IMR-90 (cell line): ENCODE results near the gene EDIL3. TPM values are rescaled to one million over a fixed set of nuclear protein-coding genes. Genes with fewer than 3 reads are reported as not detected.
A peak's percentile ranks its signal among the peaks of the same experiment; 100 is the strongest.

Experiments used
- ATAC-seq: fragments of 200-7000 bp; cut with Tn5 transposase; 2 replicates; pipeline ENCODE4 v1.9.1; 2020; ENCODE audit warnings: low read depth, mild to moderate bottlenecking, moderate library complexity
- BruUV-seq: library from RNA; stranded (reverse); fragments of 400-500 nt; replicated peaks from 2 replicates; lab custom pipeline; 2021; lab: Mats Ljungman, UMichigan
- CTCF ChIA-PET: fragments of 300-600 bp; formaldehyde crosslinking; extraction: SDS; loops from one replicate; lab custom pipeline; 2021; ENCODE audit warnings: antibody characterized with exemption; lab: Yijun Ruan, JAX
- POLR2A ChIA-PET: fragments of 300-600 bp; sonication (Branson Sonifier 250); formaldehyde crosslinking; loops from one replicate; lab custom pipeline; 2022; ENCODE audit warnings: antibody characterized with exemption; ENCODE audit not compliant: unreplicated experiment; lab: Charles Lee
- DNase-seq: peaks from one replicate; pipeline ENCODE4 v3.0.0; 2013
- H2AFZ ChIP-seq: replicated peaks from 2 replicates; pipeline ENCODE3; 2013; ENCODE audit warnings: low read length, mild to moderate bottlenecking; ENCODE audit not compliant: poor library complexity
- H2AK5ac ChIP-seq: 2 replicates; pipeline ENCODE4 v1.6.1; 2013; ENCODE audit warnings: low read depth, low read length, inconsistent platforms
- H2AK9ac ChIP-seq: replicated peaks from 2 replicates; pipeline ENCODE3; 2013; ENCODE audit warnings: mild to moderate bottlenecking, low read depth, low read length, moderate library complexity; ENCODE audit not compliant: poor library complexity
- H2BK120ac ChIP-seq: 2 replicates; pipeline ENCODE4 v1.6.1; 2013; ENCODE audit warnings: low read depth, low read length, inconsistent platforms
- H2BK15ac ChIP-seq: 3 replicates; pipeline ENCODE4 v1.6.1; 2013; ENCODE audit warnings: low read depth, low read length, inconsistent platforms
- H2BK20ac ChIP-seq: 2 replicates; pipeline ENCODE4 v1.6.1; 2013; ENCODE audit warnings: low read depth, mild to moderate bottlenecking, inconsistent platforms, low read length, moderate library complexity
- H2BK5ac ChIP-seq: 2 replicates; pipeline ENCODE4 v1.6.1; 2013; ENCODE audit warnings: mild to moderate bottlenecking, low read depth, low read length, inconsistent platforms; ENCODE audit not compliant: poor library complexity, severe bottlenecking
- H3K14ac ChIP-seq: replicated peaks from 2 replicates; pipeline ENCODE4 v1.6.1; 2013; ENCODE audit warnings: low read depth, low read length, inconsistent platforms
- H3K18ac ChIP-seq: 2 replicates; pipeline ENCODE4 v1.6.1; 2013; ENCODE audit warnings: low read depth, low read length, control low read depth
- H3K23ac ChIP-seq: 2 replicates; pipeline ENCODE4 v1.6.1; 2013; ENCODE audit warnings: low read depth, low read length, inconsistent platforms
- H3K27ac ChIP-seq: 2 replicates; pipeline ENCODE4 v1.5.1; 2013; ENCODE audit warnings: mild to moderate bottlenecking, control low read depth, low read length; ENCODE audit not compliant: insufficient read depth
- H3K27me3 ChIP-seq: 2 replicates; pipeline ENCODE4 v1.6.1; 2013; ENCODE audit warnings: low read length; ENCODE audit not compliant: control insufficient read depth, insufficient read depth
- H3K36me3 ChIP-seq: 2 replicates; pipeline ENCODE4 v1.6.1; 2013; ENCODE audit warnings: low read length, mixed read lengths; ENCODE audit not compliant: control insufficient read depth, insufficient read depth
- H3K4ac ChIP-seq: 2 replicates; pipeline ENCODE4 v1.6.1; 2013; ENCODE audit warnings: low read depth, low read length, inconsistent platforms
- H3K4me1 ChIP-seq: 2 replicates; pipeline ENCODE4 v1.6.1; 2013; ENCODE audit warnings: low read length, mixed read lengths; ENCODE audit not compliant: control insufficient read depth, insufficient read depth
- H3K4me2 ChIP-seq: 2 replicates; pipeline ENCODE4 v1.6.1; 2013; ENCODE audit warnings: low read depth, mild to moderate bottlenecking, control low read depth, low read length, moderate library complexity
- H3K4me3 ChIP-seq: 2 replicates; pipeline ENCODE4 v1.5.1; 2013; ENCODE audit warnings: low read depth, mild to moderate bottlenecking, control low read depth, low read length, moderate library complexity; ENCODE audit not compliant: insufficient read depth
- H3K56ac ChIP-seq: 2 replicates; pipeline ENCODE4 v1.6.1; 2013; ENCODE audit warnings: low read length, inconsistent platforms; ENCODE audit not compliant: insufficient read depth; ENCODE audit errors: extremely low read depth
- H3K79me1 ChIP-seq, 2 experiments: 2 replicates each; pipeline ENCODE4 v1.6.1; 2013; ENCODE audit warnings: low read length in 2 of 2, inconsistent platforms in 1 of 2, low read depth in 1 of 2
- H3K9ac ChIP-seq: 2 replicates; pipeline ENCODE4 v1.6.1; 2013; ENCODE audit warnings: low read depth, low read length, control low read depth
- H3K9me1 ChIP-seq: 2 replicates; pipeline ENCODE4 v1.6.1; 2013; ENCODE audit warnings: low read length, inconsistent platforms; ENCODE audit not compliant: insufficient read depth
- H3K9me3 ChIP-seq: 2 replicates; pipeline ENCODE4 v1.6.1; 2013; ENCODE audit warnings: low read length; ENCODE audit not compliant: control insufficient read depth, insufficient read depth
- H4K20me1 ChIP-seq: 2 replicates; pipeline ENCODE4 v1.6.1; 2013; ENCODE audit warnings: low read length, inconsistent platforms; ENCODE audit not compliant: insufficient read depth
- H4K5ac ChIP-seq: 2 replicates; pipeline ENCODE4 v1.6.1; 2013; ENCODE audit warnings: mild to moderate bottlenecking, low read depth, low read length, control low read depth
- H4K8ac ChIP-seq, 2 experiments: 2 replicates each; pipeline ENCODE4 v1.6.1; 2013; ENCODE audit warnings: low read depth in 2 of 2, low read length in 2 of 2, control low read depth in 1 of 2, inconsistent platforms in 1 of 2
- H4K91ac ChIP-seq: 2 replicates; pipeline ENCODE4 v1.6.1; 2013; ENCODE audit warnings: low read depth, low read length, inconsistent platforms; ENCODE audit not compliant: insufficient read depth
- MAFK ChIP-seq: IDR thresholded peaks from 2 replicates; pipeline ENCODE4 v1.6.1; 2012; ENCODE audit warnings: low read depth, low read length, improper control_type of control experiment
- MAZ ChIP-seq: IDR thresholded peaks from 2 replicates; pipeline ENCODE4 v1.6.1; 2012; ENCODE audit warnings: low read depth, mild to moderate bottlenecking, low read length, improper control_type of control experiment, moderate library complexity, borderline replicate concordance
- NFE2L2 ChIP-seq: fragments of 150-350 bp; IDR thresholded peaks from 2 replicates; pipeline ENCODE4 v1.6.1; 2016; ENCODE audit warnings: low read depth, mild to moderate bottlenecking, low read length
- WGBS, 2 experiments: methylation state at CpG; one replicate each; pipeline versions ENCODE4 v1.1.5 to v1.1.7; 2013; ENCODE audit warnings: missing lambda C conversion rate in 2 of 2; ENCODE audit not compliant: insufficient read length in 1 of 2; ENCODE audit errors: extremely low coverage in 2 of 2; 5-methylcytosine and 5-hydroxymethylcytosine counted together
- dilution Hi-C: fragments of 300-500 bp; cut with HindIII; formaldehyde crosslinking; loops from one replicate; pipeline ENCODE4 v1.14.3; 2018; ENCODE audit warnings: low sequenced_read_pairs; ENCODE audit not compliant: unreplicated experiment
- in situ Hi-C: fragments of 300-500 bp; cut with MboI; formaldehyde crosslinking; loops from 3 replicates; pipeline ENCODE4 v1.14.3; 2019; ENCODE audit warnings: low sequenced_read_pairs, inconsistent platforms, mixed read lengths
- intact Hi-C: fragments of 100-400 bp; cut with micrococcal nuclease; formaldehyde crosslinking; loops from 2 replicates; pipeline ENCODE4 v1.10.0; 2022
- polyA plus RNA-seq, 3 experiments: library from polyadenylated mRNA; depleted of rRNA; stranded (reverse); fragments of >200 nt; gene quantifications; 2 replicates each; pipeline ENCODE4 v1.2.3, GENCODE V29; 2012; ENCODE audit warnings: low replicate concordance in 1 of 3
- total RNA-seq: library from RNA; depleted of rRNA; stranded (reverse); fragments of >200 nt; gene quantifications from 2 replicates; pipeline ENCODE4 v1.2.3, GENCODE V29; 2012

The EDIL3 gene
- total and polyA plus RNA-seq, 2 of the 4 experiments (the other 2 are of a cell fraction): 55.5 to 82.8 TPM

GRCh38 chr5:84344788-84345187 lies 39.9 kb downstream of the EDIL3 start:
- Histone ChIP-seq H2BK20ac (no peak overlapping the region), H2BK15ac (no peak overlapping the region), H2BK5ac (no peak overlapping the region), H2AFZ (no peak overlapping the region), H4K5ac (no peak overlapping the region), H3K79me1 (peaks cover 9 to 12% of the 10 kb centered on the region in 2 experiments), H3K9me1 (0 out of 2 replicates have a peak, but pooled peaks cover 3% of the 10 kb centered on the region), H3K4me2 (no peak overlapping the region), H3K27me3 (no peaks in the 10 kb centered on the region), H3K14ac (no peak overlapping the region), H3K4me3 (no peak overlapping the region), H2AK9ac (no peak overlapping the region), H2BK120ac (no peak overlapping the region), H4K91ac (no peak overlapping the region), H3K56ac (no peak overlapping the region), H3K4ac (no peak overlapping the region), H3K36me3 (no peaks in the 10 kb centered on the region), H3K4me1 (peaks cover 3% of the 10 kb centered on the region; the same call in 1 of the 2 replicates), H3K9me3 (no peaks in the 10 kb centered on the region), H4K20me1 (no peaks in the 10 kb centered on the region), H3K27ac (no peak overlapping the region), H3K9ac (no peak overlapping the region), H2AK5ac (no peak overlapping the region), H3K23ac (no peak overlapping the region), H3K18ac (no peak overlapping the region), H4K8ac (no peak overlapping the region)
- in situ Hi-C loops (no loop called here), intact Hi-C loops (no loop called here), dilution Hi-C loops (no loop called here)
- WGBS, 2 experiments: no CpG with 5 or more reads among the region's 1 CpG
- ATAC-seq: no peak
- no peak for TF ChIP-seq MAZ
- TF ChIP-seq MAFK: peak; percentile 62
- TF ChIP-seq NFE2L2: no peak
- DNase-seq: no peak
- no TSS peak for BruUV-seq
- CTCF ChIA-PET: interaction anchor here (0.6 kb wide), 1 partner anchor 53 kb away, joined by 3 read pairs; no protein-coding TSS in a partner anchor
- POLR2A ChIA-PET: no interaction called here
